ENCODE data around the gene DDX17.

Gene DDX17

GRCh38 chr22:38506118-38506962 is at the start of gene DDX17:
Gene DDX17, minus strand, starts transcription at chr22:38506311.
- peak; percentile 93 for ATAC-seq
- DNase-seq = peak; percentile 94

- DNase-seq = no peak
- ATAC-seq = no peak
Measured at GRCh38 chr22:38554281-38554680, 48.2 kb upstream of the DDX17 start.

- no peak for ATAC-seq
Measured at GRCh38 chr22:38549101-38549894, 43.2 kb upstream of the DDX17 start.

GRCh38 chr22:38540701-38541100 is 34.6 kb upstream of the DDX17 start:
- DNase-seq (no peak), ATAC-seq (no peak)

More at GRCh38 chr22:38549101-38549894, 43.2 kb upstream of the DDX17 start:
- no peak for DNase-seq

- no peak for DNase-seq
- peak; percentile 32 for ATAC-seq
Measured at GRCh38 chr22:38531251-38531938, 25.3 kb upstream of the DDX17 start.

GRCh38 chr22:38524429-38524828 is 18.3 kb upstream of the DDX17 start:
- DNase-seq (no peak), ATAC-seq (no peak)

- DNase-seq = no peak
- ATAC-seq = no peak
Measured at GRCh38 chr22:38523479-38523878, 17.4 kb upstream of the DDX17 start.

GRCh38 chr22:38523029-38523428 is 16.9 kb upstream of the DDX17 start:
- no peak for ATAC-seq
- DNase-seq = no peak

- no peak for ATAC-seq
- DNase-seq = no peak
Measured at GRCh38 chr22:38519453-38520250, 13.5 kb upstream of the DDX17 start.

- DNase-seq (no peak), ATAC-seq (no peak)
Measured at GRCh38 chr22:38518620-38519019, 12.5 kb upstream of the DDX17 start.

- DNase-seq (peak; percentile 42), ATAC-seq (peak; percentile 88)
Measured at GRCh38 chr22:38513063-38513462, 7.0 kb upstream of the DDX17 start.

GRCh38 chr22:38510416-38510970 is 4.4 kb upstream of the DDX17 start:
- ATAC-seq (no peak), DNase-seq (no peak)

GRCh38 chr22:38505541-38506117 is 482 bp downstream of the DDX17 start:
- DNase-seq (peak; percentile 71), ATAC-seq (peak; percentile 14)

GRCh38 chr22:38504731-38505540 is 1.2 kb downstream of the DDX17 start:
- no peak for ATAC-seq

GRCh38 chr22:38503021-38503420 is 3.1 kb downstream of the DDX17 start:
- ATAC-seq (no peak), DNase-seq (no peak)

More at GRCh38 chr22:38504731-38505540, 1.2 kb downstream of the DDX17 start:
- DNase-seq = peak; percentile 68

- DNase-seq (no peak), ATAC-seq (no peak)
Measured at GRCh38 chr22:38501797-38502672, 4.1 kb downstream of the DDX17 start.

GRCh38 chr22:38497869-38498268 is 8.2 kb downstream of the DDX17 start:
- peak; percentile 67 for ATAC-seq

GRCh38 chr22:38494939-38495338 is 11.2 kb downstream of the DDX17 start:
- ATAC-seq (no peak), DNase-seq (no peak)

More at GRCh38 chr22:38497869-38498268, 8.2 kb downstream of the DDX17 start:
- no peak for DNase-seq

GRCh38 chr22:38494498-38494897 is 11.6 kb downstream of the DDX17 start:
- no peak for DNase-seq

More at GRCh38 chr22:38494498-38494897, 11.6 kb downstream of the DDX17 start:
- no peak for ATAC-seq

Measured in stimulated activated naive CD8-positive, alpha-beta T cell treated with anti-CD3 and anti-CD28 coated beads, Interleukin-15, Interleukin-2, amounts not matched to agents 100 U/mL and 50 U/mL, for 24 hours (primary cell).